ENCODE results near the gene ELMO3.
A peak's percentile ranks its signal among the peaks of the same experiment; 100 is the strongest.

The ELMO3 gene

GRCh38 chr16:67183284-67183626 is 15.7 kb upstream of the ELMO3 start:
- DNase-seq, result no peak

GRCh38 chr16:67183627-67184452 is 15.1 kb upstream of the ELMO3 start, which contains the start of gene MATCAP1:
Gene MATCAP1 (minus strand): TSS chr16:67183963. CDS start chr16:67180610, 3,353 bp downstream.
- DNase-seq, result peak; percentile 100

GRCh38 chr16:67184453-67184994 is 14.4 kb upstream of the ELMO3 start:
- DNase-seq, result no peak

- peak; percentile 93 for DNase-seq
Observed at GRCh38 chr16:67184995-67185650, 13.8 kb upstream of the ELMO3 start.

GRCh38 chr16:67185651-67186134 is 13.2 kb upstream of the ELMO3 start:
- no peak for DNase-seq

- no peak for DNase-seq
Observed at GRCh38 chr16:67186550-67186950, 12.4 kb upstream of the ELMO3 start.

GRCh38 chr16:67187175-67187890 is 11.6 kb upstream of the ELMO3 start:
- DNase-seq, result no peak

GRCh38 chr16:67188323-67188722 is 10.6 kb upstream of the ELMO3 start:
- DNase-seq, result no peak

GRCh38 chr16:67188798-67189197 is 10.1 kb upstream of the ELMO3 start:
- DNase-seq, result no peak

- no peak for DNase-seq
Observed at GRCh38 chr16:67190041-67190440, 8.9 kb upstream of the ELMO3 start, which contains the start of gene EXOC3L1. Gene EXOC3L1 (minus strand): TSS chr16:67190136. CDS start chr16:67189676, 460 bp downstream.

- no peak for DNase-seq
Observed at GRCh38 chr16:67190448-67191399, 8.2 kb upstream of the ELMO3 start.

- no peak for DNase-seq
Observed at GRCh38 chr16:67191411-67191994, 7.4 kb upstream of the ELMO3 start.

GRCh38 chr16:67191995-67192681 is 6.8 kb upstream of the ELMO3 start, which contains the start of gene E2F4:
Gene E2F4 (plus strand): TSS chr16:67192155. CDS start chr16:67192228, 73 bp downstream.
- DNase-seq, result peak; percentile 99

GRCh38 chr16:67192781-67193361 is 6.1 kb upstream of the ELMO3 start:
- no peak for DNase-seq

- DNase-seq, result no peak
Observed at GRCh38 chr16:67193536-67193935, 5.4 kb upstream of the ELMO3 start.

GRCh38 chr16:67194260-67194659 is 4.7 kb upstream of the ELMO3 start:
- DNase-seq, result no peak

- DNase-seq, result no peak
Observed at GRCh38 chr16:67195676-67196075, 3.3 kb upstream of the ELMO3 start.

GRCh38 chr16:67196881-67197280 is 2.0 kb upstream of the ELMO3 start:
- no peak for DNase-seq

GRCh38 chr16:67197704-67198103 is 1.2 kb upstream of the ELMO3 start:
- no peak for DNase-seq

GRCh38 chr16:67198238-67198734 is 645 bp upstream of the ELMO3 start:
- DNase-seq, result peak; percentile 100

Measured in 8988T (cell line).